ENCODE results near the gene HRH2.

DNA sequence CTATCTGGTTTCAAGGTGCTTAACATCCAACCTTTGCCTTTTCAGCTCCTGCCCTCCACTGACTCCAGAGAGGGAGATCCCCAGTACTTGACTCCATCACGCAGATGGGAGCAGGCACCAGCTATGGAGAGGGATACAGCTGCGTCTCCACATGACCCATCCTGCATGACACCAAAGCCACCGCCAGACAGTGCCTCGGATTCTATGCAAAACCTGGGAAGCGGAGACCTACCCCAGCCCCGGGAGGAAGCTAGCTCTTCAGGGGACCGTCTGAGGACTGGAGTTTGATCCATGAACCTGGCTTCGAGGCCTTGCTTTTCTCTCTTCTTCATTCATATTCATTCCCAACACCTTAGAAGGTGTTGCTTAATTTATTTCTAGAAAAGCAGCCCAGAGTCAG is 24.8 kb downstream of the HRH2 start:
- no peak for TF ChIP-seq FOXP2 (optimal IDR thresholded peaks at IDR 0.05; ENCODE audit: borderline replicate concordance, extremely low read depth, extremely low read length, insufficient read depth)
- TF ChIP-seq, protein P1, sequence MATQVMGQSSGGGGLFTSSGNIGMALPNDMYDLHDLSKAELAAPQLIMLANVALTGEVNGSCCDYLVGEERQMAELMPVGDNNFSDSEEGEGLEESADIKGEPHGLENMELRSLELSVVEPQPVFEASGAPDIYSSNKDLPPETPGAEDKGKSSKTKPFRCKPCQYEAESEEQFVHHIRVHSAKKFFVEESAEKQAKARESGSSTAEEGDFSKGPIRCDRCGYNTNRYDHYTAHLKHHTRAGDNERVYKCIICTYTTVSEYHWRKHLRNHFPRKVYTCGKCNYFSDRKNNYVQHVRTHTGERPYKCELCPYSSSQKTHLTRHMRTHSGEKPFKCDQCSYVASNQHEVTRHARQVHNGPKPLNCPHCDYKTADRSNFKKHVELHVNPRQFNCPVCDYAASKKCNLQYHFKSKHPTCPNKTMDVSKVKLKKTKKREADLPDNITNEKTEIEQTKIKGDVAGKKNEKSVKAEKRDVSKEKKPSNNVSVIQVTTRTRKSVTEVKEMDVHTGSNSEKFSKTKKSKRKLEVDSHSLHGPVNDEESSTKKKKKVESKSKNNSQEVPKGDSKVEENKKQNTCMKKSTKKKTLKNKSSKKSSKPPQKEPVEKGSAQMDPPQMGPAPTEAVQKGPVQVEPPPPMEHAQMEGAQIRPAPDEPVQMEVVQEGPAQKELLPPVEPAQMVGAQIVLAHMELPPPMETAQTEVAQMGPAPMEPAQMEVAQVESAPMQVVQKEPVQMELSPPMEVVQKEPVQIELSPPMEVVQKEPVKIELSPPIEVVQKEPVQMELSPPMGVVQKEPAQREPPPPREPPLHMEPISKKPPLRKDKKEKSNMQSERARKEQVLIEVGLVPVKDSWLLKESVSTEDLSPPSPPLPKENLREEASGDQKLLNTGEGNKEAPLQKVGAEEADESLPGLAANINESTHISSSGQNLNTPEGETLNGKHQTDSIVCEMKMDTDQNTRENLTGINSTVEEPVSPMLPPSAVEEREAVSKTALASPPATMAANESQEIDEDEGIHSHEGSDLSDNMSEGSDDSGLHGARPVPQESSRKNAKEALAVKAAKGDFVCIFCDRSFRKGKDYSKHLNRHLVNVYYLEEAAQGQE (IDR thresholded peaks at IDR 0.05; ENCODE audit: insufficient read depth in 1 of 2, low read depth in 2 of 2, low read length in 2 of 2), result no peak
- no peak for TF ChIP-seq POLR2AphosphoS5 (IDR thresholded peaks at IDR 0.05; ENCODE audit: low read depth, low read length)
- TF ChIP-seq TAF1 (IDR thresholded peaks at IDR 0.05; ENCODE audit: borderline replicate concordance, insufficient read depth, low read length), result no peak
- no peak for TF ChIP-seq SIN3A (IDR thresholded peaks at IDR 0.05; ENCODE audit: borderline replicate concordance, insufficient read depth, low read length)
